ENCODE measurements around the gene RPS3.
"Not testable (repeated sequence)": the region's sequence is repeated elsewhere in the genome, so short reads cannot be mapped to it uniquely, and the experiment has no call there.

The RPS3 gene

GRCh38 chr11:75399344-75400145 lies at the start of gene RPS3:
RPS3 (plus strand) TSS chr11:75399518; CDS start chr11:75399548, 30 bp downstream.
- Histone ChIP-seq H3K36me3 (ENCODE audit: insufficient read depth, low read length) (peaks cover 35% of the 10 kb centered on the region), H3K4me1 (ENCODE audit: insufficient read depth, low read length) (peaks cover 24% of the 10 kb centered on the region), H3K9me3 (ENCODE audit: low read length) (no peaks in the 10 kb centered on the region), H3K27me3 (ENCODE audit: control insufficient read depth in 1 of 2, insufficient read depth in 2 of 2, low read length in 2 of 2) (no peaks in the 10 kb centered on the region), H3K9ac (ENCODE audit: low read length) (peak within 1 kb of the TSS; percentile 79), H3K27ac (ENCODE audit: low read depth, low read length) (peak within 1 kb of the TSS; percentile 69), H3K4me3 (ENCODE audit: low read depth in 1 of 2, low read length in 2 of 2) (peak within 1 kb of the TSS; percentile 56 to 87)

GRCh38 chr11:75349521-75350116 lies 49.7 kb upstream of the RPS3 start:
- H3K4me3 ChIP-seq (ENCODE audit: low read depth in 1 of 2, low read length in 2 of 2): peak overlapping the region in 1 of 2 donors; percentile 96
- H3K9ac ChIP-seq (ENCODE audit: low read length): peak overlapping the region; percentile 83
- peak overlapping the region; percentile 92 for H3K27ac ChIP-seq (ENCODE audit: low read depth, low read length)
- H3K9me3 ChIP-seq (ENCODE audit: low read length): no peaks in the 10 kb centered on the region
- no peaks in the 10 kb centered on the region for H3K36me3 ChIP-seq (ENCODE audit: insufficient read depth, low read length)
- no peaks in the 10 kb centered on the region for H3K27me3 ChIP-seq (ENCODE audit: control insufficient read depth in 1 of 2, insufficient read depth in 2 of 2, low read length in 2 of 2)
- H3K4me1 ChIP-seq (ENCODE audit: insufficient read depth, low read length): peaks cover 67% of the 10 kb centered on the region

GRCh38 chr11:75350122-75350742 lies 49.1 kb upstream of the RPS3 start:
- H3K9ac ChIP-seq (ENCODE audit: low read length): peak overlapping the region; percentile 83
- no peaks in the 10 kb centered on the region for H3K27me3 ChIP-seq (ENCODE audit: control insufficient read depth in 1 of 2, insufficient read depth in 2 of 2, low read length in 2 of 2)
- no peaks in the 10 kb centered on the region for H3K36me3 ChIP-seq (ENCODE audit: insufficient read depth, low read length)
- H3K4me1 ChIP-seq (ENCODE audit: insufficient read depth, low read length): peaks cover 61% of the 10 kb centered on the region
- no peaks in the 10 kb centered on the region for H3K9me3 ChIP-seq (ENCODE audit: low read length)
- peak overlapping the region; percentile 92 for H3K27ac ChIP-seq (ENCODE audit: low read depth, low read length)
- peak overlapping the region; percentile 87 to 96 for H3K4me3 ChIP-seq (ENCODE audit: low read depth in 1 of 2, low read length in 2 of 2)

GRCh38 chr11:75350743-75351540 lies 48.4 kb upstream of the RPS3 start:
- no peaks in the 10 kb centered on the region for H3K36me3 ChIP-seq (ENCODE audit: insufficient read depth, low read length)
- no peaks in the 10 kb centered on the region for H3K9me3 ChIP-seq (ENCODE audit: low read length)
- H3K4me3 ChIP-seq (ENCODE audit: low read depth in 1 of 2, low read length in 2 of 2): peak overlapping the region; percentile 87 to 96
- peaks cover 56% of the 10 kb centered on the region for H3K4me1 ChIP-seq (ENCODE audit: insufficient read depth, low read length)
- peak overlapping the region; percentile 92 for H3K27ac ChIP-seq (ENCODE audit: low read depth, low read length)
- no peaks in the 10 kb centered on the region for H3K27me3 ChIP-seq (ENCODE audit: control insufficient read depth in 1 of 2, insufficient read depth in 2 of 2, low read length in 2 of 2)
- H3K9ac ChIP-seq (ENCODE audit: low read length): peak overlapping the region; percentile 83

- Histone ChIP-seq H3K27me3 (ENCODE audit: control insufficient read depth in 1 of 2, insufficient read depth in 2 of 2, low read length in 2 of 2) (no peaks in the 10 kb centered on the region), H3K9me3 (ENCODE audit: low read length) (no peaks in the 10 kb centered on the region), H3K36me3 (ENCODE audit: insufficient read depth, low read length) (no peaks in the 10 kb centered on the region), H3K4me1 (ENCODE audit: insufficient read depth, low read length) (peaks cover 51% of the 10 kb centered on the region), H3K9ac (ENCODE audit: low read length) (peak within 1 kb of the TSS; percentile 83), H3K27ac (ENCODE audit: low read depth, low read length) (peak within 1 kb of the TSS; percentile 92), H3K4me3 (ENCODE audit: low read depth in 1 of 2, low read length in 2 of 2) (peak within 1 kb of the TSS; percentile 87 to 96)
Measured at GRCh38 chr11:75351541-75351790, 47.9 kb upstream of the RPS3 start, which contains the start of gene ARRB1. ARRB1 (minus strand) TSS chr11:75351661; CDS start chr11:75351607, 54 bp downstream.

GRCh38 chr11:75351791-75352587 lies 47.3 kb upstream of the RPS3 start:
- Histone ChIP-seq H3K36me3 (ENCODE audit: insufficient read depth, low read length) (no peaks in the 10 kb centered on the region), H3K4me1 (ENCODE audit: insufficient read depth, low read length) (peaks cover 45% of the 10 kb centered on the region), H3K9ac (ENCODE audit: low read length) (peak overlapping the region; percentile 2), H3K27ac (ENCODE audit: low read depth, low read length) (peak overlapping the region; percentile 57), H3K27me3 (ENCODE audit: control insufficient read depth in 1 of 2, insufficient read depth in 2 of 2, low read length in 2 of 2) (no peaks in the 10 kb centered on the region), H3K9me3 (ENCODE audit: low read length) (no peaks in the 10 kb centered on the region), H3K4me3 (ENCODE audit: low read depth in 1 of 2, low read length in 2 of 2) (peak overlapping the region; percentile 58 to 73)

GRCh38 chr11:75352588-75353206 lies 46.6 kb upstream of the RPS3 start:
- H3K4me1 ChIP-seq (ENCODE audit: insufficient read depth, low read length): peaks cover 38% of the 10 kb centered on the region
- H3K9me3 ChIP-seq (ENCODE audit: low read length): no peaks in the 10 kb centered on the region
- peak overlapping the region; percentile 58 to 73 for H3K4me3 ChIP-seq (ENCODE audit: low read depth in 1 of 2, low read length in 2 of 2)
- H3K36me3 ChIP-seq (ENCODE audit: insufficient read depth, low read length): no peaks in the 10 kb centered on the region
- peak overlapping the region; percentile 2 for H3K9ac ChIP-seq (ENCODE audit: low read length)
- peak overlapping the region; percentile 57 for H3K27ac ChIP-seq (ENCODE audit: low read depth, low read length)
- no peaks in the 10 kb centered on the region for H3K27me3 ChIP-seq (ENCODE audit: control insufficient read depth in 1 of 2, insufficient read depth in 2 of 2, low read length in 2 of 2)

GRCh38 chr11:75355051-75355450 lies 44.3 kb upstream of the RPS3 start:
- Histone ChIP-seq H3K4me3 (ENCODE audit: low read depth in 1 of 2, low read length in 2 of 2) (no peak overlapping the region), H3K4me1 (ENCODE audit: insufficient read depth, low read length) (peaks cover 15% of the 10 kb centered on the region), H3K9ac (ENCODE audit: low read length) (no peak overlapping the region), H3K36me3 (ENCODE audit: insufficient read depth, low read length) (no peaks in the 10 kb centered on the region), H3K27me3 (ENCODE audit: control insufficient read depth in 1 of 2, insufficient read depth in 2 of 2, low read length in 2 of 2) (no peaks in the 10 kb centered on the region), H3K9me3 (ENCODE audit: low read length) (no peaks in the 10 kb centered on the region), H3K27ac (ENCODE audit: low read depth, low read length) (no peak overlapping the region)

- H3K9me3 ChIP-seq (ENCODE audit: low read length): no peaks in the 10 kb centered on the region
- H3K4me1 ChIP-seq (ENCODE audit: insufficient read depth, low read length): peaks cover 9% of the 10 kb centered on the region
- no peak overlapping the region for H3K4me3 ChIP-seq (ENCODE audit: low read depth in 1 of 2, low read length in 2 of 2)
- no peaks in the 10 kb centered on the region for H3K27me3 ChIP-seq (ENCODE audit: control insufficient read depth in 1 of 2, insufficient read depth in 2 of 2, low read length in 2 of 2)
- H3K36me3 ChIP-seq (ENCODE audit: insufficient read depth, low read length): no peaks in the 10 kb centered on the region
- H3K27ac ChIP-seq (ENCODE audit: low read depth, low read length): no peak overlapping the region
- H3K9ac ChIP-seq (ENCODE audit: low read length): no peak overlapping the region
Measured at GRCh38 chr11:75356613-75357012, 42.7 kb upstream of the RPS3 start.

GRCh38 chr11:75362285-75362684 lies 37.0 kb upstream of the RPS3 start:
- H3K9me3 ChIP-seq (ENCODE audit: low read length); H3K27me3 ChIP-seq (ENCODE audit: control insufficient read depth in 1 of 2, insufficient read depth in 2 of 2, low read length in 2 of 2); H3K4me1 ChIP-seq (ENCODE audit: insufficient read depth, low read length); H3K36me3 ChIP-seq (ENCODE audit: insufficient read depth, low read length); H3K27ac ChIP-seq (ENCODE audit: low read depth, low read length); H3K9ac ChIP-seq (ENCODE audit: low read length); H3K4me3 ChIP-seq (ENCODE audit: low read depth in 1 of 2, low read length in 2 of 2): not testable (repeated sequence)
